BJ (cell line): ENCODE results near the gene NKAPL. TPM values are rescaled to one million over a fixed set of nuclear protein-coding genes. Genes with fewer than 3 reads are reported as not detected.

ENCODE experiments used
- CTCF ChIA-PET: fragments of 350-600 bp; formaldehyde crosslinking; extraction: SDS; loops from one replicate; lab custom pipeline; 2021; ENCODE audit warnings: antibody characterized with exemption, inconsistent platforms; lab: Yijun Ruan, JAX
- POLR2A ChIA-PET: fragments of 300-600 bp; sonication (Branson Sonifier 250); formaldehyde crosslinking; extraction: SDS; loops from one replicate; lab custom pipeline; 2021; ENCODE audit warnings: antibody characterized with exemption; lab: Charles Lee
- DNase-seq: peaks from one replicate; pipeline ENCODE4 v3.0.0-alpha.2; 2011; ENCODE audit warnings: low read depth
- H3K27me3 ChIP-seq: 2 replicates; pipeline ENCODE4 v1.6.0; 2011; ENCODE audit warnings: low read length; ENCODE audit not compliant: control insufficient read depth, insufficient read depth
- H3K36me3 ChIP-seq: 2 replicates; pipeline ENCODE4 v1.5.1; 2011; ENCODE audit warnings: low read length; ENCODE audit not compliant: control insufficient read depth, insufficient read depth
- H3K4me3 ChIP-seq: 2 replicates; pipeline ENCODE4 v1.5.1; 2011; ENCODE audit warnings: low read depth, mild to moderate bottlenecking, control low read depth, low read length
- polyA plus RNA-seq: library from polyadenylated mRNA; depleted of rRNA; stranded (reverse); fragments of >200 nt; gene quantifications from 2 replicates; pipeline ENCODE4 v1.2.3, GENCODE V29; 2011
- TF ChIP-seq, protein P1 (sequence below): IDR thresholded peaks from 2 replicates; pipeline ENCODE4 v1.5.1; 2011; ENCODE audit warnings: low read depth, mild to moderate bottlenecking, control low read depth, inconsistent platforms, low read length, moderate library complexity; ENCODE audit not compliant: insufficient read depth

The NKAPL gene
- polyA plus RNA-seq, 1 experiment = 0.72 TPM

GRCh38 chr6:28213213-28213523 is 45.9 kb upstream of the NKAPL start:
- no peak for DNase-seq
- ChIA-PET CTCF (no interaction called here), POLR2A (no interaction called here)
- Histone ChIP-seq H3K27me3 (peaks cover 11% of the 10 kb centered on the region), H3K4me3 (no peak overlapping the region), H3K36me3 (no peaks in the 10 kb centered on the region)
- TF ChIP-seq, protein P1, sequence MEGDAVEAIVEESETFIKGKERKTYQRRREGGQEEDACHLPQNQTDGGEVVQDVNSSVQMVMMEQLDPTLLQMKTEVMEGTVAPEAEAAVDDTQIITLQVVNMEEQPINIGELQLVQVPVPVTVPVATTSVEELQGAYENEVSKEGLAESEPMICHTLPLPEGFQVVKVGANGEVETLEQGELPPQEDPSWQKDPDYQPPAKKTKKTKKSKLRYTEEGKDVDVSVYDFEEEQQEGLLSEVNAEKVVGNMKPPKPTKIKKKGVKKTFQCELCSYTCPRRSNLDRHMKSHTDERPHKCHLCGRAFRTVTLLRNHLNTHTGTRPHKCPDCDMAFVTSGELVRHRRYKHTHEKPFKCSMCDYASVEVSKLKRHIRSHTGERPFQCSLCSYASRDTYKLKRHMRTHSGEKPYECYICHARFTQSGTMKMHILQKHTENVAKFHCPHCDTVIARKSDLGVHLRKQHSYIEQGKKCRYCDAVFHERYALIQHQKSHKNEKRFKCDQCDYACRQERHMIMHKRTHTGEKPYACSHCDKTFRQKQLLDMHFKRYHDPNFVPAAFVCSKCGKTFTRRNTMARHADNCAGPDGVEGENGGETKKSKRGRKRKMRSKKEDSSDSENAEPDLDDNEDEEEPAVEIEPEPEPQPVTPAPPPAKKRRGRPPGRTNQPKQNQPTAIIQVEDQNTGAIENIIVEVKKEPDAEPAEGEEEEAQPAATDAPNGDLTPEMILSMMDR = no peak

- DNase-seq = no peak
- TF ChIP-seq, protein P1 = no peak
- ChIA-PET CTCF (no interaction called here), POLR2A (no interaction called here)
- no peaks in the 10 kb centered on the region for H3K36me3 ChIP-seq
- H3K4me3 ChIP-seq = no peak overlapping the region
- no peaks in the 10 kb centered on the region; the same call in 1 of the 2 replicates for H3K27me3 ChIP-seq
Observed at GRCh38 chr6:28215425-28215824, 43.7 kb upstream of the NKAPL start.

- DNase-seq = no peak
- ChIA-PET POLR2A (interaction anchor here (0.7 kb wide), 1 partner anchor 76 kb away, joined by 3 read pairs; the partner anchor contains the start of gene ZKSCAN8), CTCF (interaction anchor here (1.9 kb wide), 1 partner anchor 138 kb away, joined by 7 read pairs; no protein-coding TSS in a partner anchor)
- Histone ChIP-seq H3K4me3 (no peak overlapping the region), H3K27me3 (no peaks in the 10 kb centered on the region; the same call in 1 of the 2 replicates), H3K36me3 (no peaks in the 10 kb centered on the region)
- TF ChIP-seq, protein P1 = no peak
Observed at GRCh38 chr6:28217890-28218289, 41.2 kb upstream of the NKAPL start.

- ChIA-PET CTCF (interaction anchor here (0.8 to 1.9 kb wide), 2 partner anchors 59 to 137 kb away, joined by 3 to 7 read pairs; no protein-coding TSS in a partner anchor), POLR2A (interaction anchor here (0.7 kb wide), 1 partner anchor 77 kb away, joined by 3 read pairs; the partner anchor contains the start of gene ZKSCAN8)
- no peak for DNase-seq
- TF ChIP-seq, protein P1 = no peak
- Histone ChIP-seq H3K4me3 (peak overlapping the region; percentile 56), H3K27me3 (no peaks in the 10 kb centered on the region; the same call in 1 of the 2 replicates), H3K36me3 (no peaks in the 10 kb centered on the region)
Observed at GRCh38 chr6:28218312-28219248, 40.5 kb upstream of the NKAPL start.
